ENCODE measurements around the gene KRTAP9-9.
"Not testable (repeated sequence)": the region's sequence is repeated elsewhere in the genome, so short reads cannot be mapped to it uniquely, and the experiment has no call there.

KRTAP9-9 gene

DNA sequence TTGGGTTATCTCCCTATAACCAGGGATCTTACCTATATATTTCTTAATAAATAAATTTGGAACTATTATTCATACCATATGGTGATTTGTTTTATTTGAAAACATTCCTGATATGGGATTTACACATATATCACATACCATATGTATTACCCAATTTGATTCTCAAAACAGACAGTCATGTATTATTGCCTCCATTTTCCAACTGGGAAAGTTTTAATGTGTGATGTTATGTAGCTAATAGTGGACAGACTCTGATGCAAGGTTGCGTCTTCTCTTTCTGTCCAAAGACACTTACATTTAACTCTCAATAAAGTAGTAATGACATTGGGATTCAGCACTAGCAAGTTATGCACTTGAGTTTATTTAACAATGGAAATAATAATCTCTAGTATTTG, 1.1 kb downstream of the KRTAP9-9 start:
- no peak overlapping the region for H3K4me3 ChIP-seq (replicated peaks in 1 of 2; ENCODE audit: low read depth in 2 of 2, low read length in 2 of 2)
- DNase-seq (ENCODE audit: low read depth in 2 of 2): no peak
- TF ChIP-seq, protein P1, sequence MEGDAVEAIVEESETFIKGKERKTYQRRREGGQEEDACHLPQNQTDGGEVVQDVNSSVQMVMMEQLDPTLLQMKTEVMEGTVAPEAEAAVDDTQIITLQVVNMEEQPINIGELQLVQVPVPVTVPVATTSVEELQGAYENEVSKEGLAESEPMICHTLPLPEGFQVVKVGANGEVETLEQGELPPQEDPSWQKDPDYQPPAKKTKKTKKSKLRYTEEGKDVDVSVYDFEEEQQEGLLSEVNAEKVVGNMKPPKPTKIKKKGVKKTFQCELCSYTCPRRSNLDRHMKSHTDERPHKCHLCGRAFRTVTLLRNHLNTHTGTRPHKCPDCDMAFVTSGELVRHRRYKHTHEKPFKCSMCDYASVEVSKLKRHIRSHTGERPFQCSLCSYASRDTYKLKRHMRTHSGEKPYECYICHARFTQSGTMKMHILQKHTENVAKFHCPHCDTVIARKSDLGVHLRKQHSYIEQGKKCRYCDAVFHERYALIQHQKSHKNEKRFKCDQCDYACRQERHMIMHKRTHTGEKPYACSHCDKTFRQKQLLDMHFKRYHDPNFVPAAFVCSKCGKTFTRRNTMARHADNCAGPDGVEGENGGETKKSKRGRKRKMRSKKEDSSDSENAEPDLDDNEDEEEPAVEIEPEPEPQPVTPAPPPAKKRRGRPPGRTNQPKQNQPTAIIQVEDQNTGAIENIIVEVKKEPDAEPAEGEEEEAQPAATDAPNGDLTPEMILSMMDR (IDR thresholded peaks at IDR 0.05; ENCODE audit: low read depth, low read length): no peak

DNA sequence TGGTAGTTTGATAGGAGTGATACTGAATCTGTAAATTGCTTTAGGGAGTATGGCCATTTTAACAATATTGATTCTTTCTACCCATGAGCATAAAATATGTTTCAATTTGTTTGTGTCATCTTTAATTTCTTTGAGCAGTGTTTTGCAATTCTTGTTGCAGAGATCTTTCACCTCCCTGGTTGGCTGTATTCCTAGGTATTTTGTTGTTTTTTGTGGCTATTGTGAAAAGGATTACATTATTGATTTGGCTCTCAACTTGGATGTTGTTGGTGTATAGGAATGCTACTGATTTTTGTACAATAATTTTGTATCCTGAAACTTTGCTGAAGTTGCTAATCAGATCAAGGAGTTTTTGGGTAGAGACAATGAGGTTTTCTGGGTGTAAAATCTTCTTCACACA, 3.2 kb downstream of the KRTAP9-9 start:
- H3K4me3 ChIP-seq (replicated peaks in 1 of 2; ENCODE audit: low read depth in 2 of 2, low read length in 2 of 2): no peak overlapping the region
- TF ChIP-seq, protein P1 (IDR thresholded peaks at IDR 0.05; ENCODE audit: low read depth, low read length): no peak
- no peak for DNase-seq (ENCODE audit: low read depth in 2 of 2)

DNA sequence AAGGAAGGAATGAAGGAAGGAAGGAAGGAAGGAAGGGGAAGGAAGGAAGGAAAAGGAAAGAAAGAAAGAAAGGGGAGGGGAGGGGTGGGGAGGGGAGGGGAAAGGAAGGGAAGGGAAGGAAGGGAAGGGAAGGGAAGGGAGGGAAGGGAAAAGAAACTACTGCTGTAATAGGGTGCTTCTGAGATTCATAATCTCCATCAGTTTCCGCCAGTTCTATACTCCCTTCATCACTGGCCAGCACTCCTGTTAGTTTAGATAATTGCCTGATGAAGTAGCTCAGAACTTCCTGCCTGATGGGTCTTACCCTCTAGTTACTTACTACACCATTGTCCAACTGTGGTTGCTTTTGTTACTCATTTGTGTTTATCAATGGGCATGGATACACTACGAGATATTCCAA, 8.0 kb downstream of the KRTAP9-9 start:
- TF ChIP-seq, protein P1 (IDR thresholded peaks at IDR 0.05; ENCODE audit: low read depth, low read length): no peak
- H3K4me3 ChIP-seq (replicated peaks in 1 of 2; ENCODE audit: low read depth in 2 of 2, low read length in 2 of 2): no peak overlapping the region
- no peak for DNase-seq (ENCODE audit: low read depth in 2 of 2)

DNA sequence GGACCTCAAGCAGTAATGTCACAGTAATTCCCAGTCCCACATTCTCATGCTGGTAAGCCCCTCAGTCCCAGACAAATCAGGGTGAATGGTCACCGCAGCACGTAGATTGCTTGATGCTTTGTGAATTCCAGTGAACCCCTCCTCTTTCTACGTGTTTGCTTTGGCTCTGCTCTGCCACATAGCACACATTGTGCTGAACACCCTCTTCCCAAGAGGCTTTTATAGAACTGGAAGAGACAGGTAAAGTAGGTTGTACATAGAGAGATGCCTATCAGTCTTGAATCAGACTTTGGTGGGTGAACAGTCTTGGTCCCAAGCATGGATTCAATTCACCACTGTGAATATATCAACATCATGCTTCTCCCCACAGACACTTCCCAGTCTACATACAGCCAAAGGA, 9.4 kb downstream of the KRTAP9-9 start:
- H3K4me3 ChIP-seq (replicated peaks in 1 of 2; ENCODE audit: low read depth in 2 of 2, low read length in 2 of 2): no peak overlapping the region
- DNase-seq (ENCODE audit: low read depth in 2 of 2): no peak
- TF ChIP-seq, protein P1 (IDR thresholded peaks at IDR 0.05; ENCODE audit: low read depth, low read length): no peak

DNA sequence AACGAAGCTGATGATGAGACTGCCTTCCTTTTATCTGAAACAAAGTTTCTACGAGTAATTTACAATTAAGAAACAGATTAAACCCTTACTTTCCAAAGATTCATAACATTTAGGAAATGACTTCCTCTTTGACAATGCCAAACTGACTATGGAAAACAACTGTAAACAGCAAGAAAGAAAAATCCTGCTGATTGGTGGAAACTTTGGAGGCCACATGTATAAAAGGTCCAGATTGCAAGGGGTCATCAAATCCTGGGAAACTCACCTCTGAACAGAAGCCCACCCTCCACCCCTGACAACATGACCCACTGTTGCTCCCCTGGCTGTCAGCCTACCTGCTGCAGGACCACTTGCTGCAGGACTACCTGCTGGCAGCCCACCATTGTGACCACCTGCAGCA, 9.9 kb downstream of the KRTAP9-9 start, which contains the start of gene KRTAP9-6:
Gene KRTAP9-6, plus strand, starts transcription at position 301 of the 400 bp plus-strand sequence. Its CDS starts 0 bp downstream, at position 301.
- no peak for DNase-seq (ENCODE audit: low read depth in 2 of 2)
- no peak within 1 kb of the TSS for H3K4me3 ChIP-seq (replicated peaks in 1 of 2; ENCODE audit: low read depth in 2 of 2, low read length in 2 of 2)
- TF ChIP-seq, protein P1 (IDR thresholded peaks at IDR 0.05; ENCODE audit: low read depth, low read length): no peak

DNA sequence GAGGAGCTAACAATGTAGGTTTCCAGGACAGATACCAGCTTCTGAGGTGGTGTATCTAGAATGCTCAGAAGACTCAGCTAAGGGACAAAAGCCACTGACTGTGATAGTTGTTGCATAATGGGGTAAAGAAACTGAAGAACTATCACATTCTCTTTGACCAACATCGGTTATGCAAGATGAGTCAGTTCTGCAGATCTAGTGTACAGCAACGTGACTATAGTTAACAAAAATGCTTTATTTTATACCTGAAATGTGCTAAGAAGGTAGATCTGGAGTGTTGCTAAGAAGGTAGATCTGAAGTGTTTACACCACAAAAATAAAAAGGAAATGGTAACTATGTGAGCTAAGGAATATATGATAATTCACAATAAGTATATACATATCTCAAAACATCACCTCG, 12.5 kb downstream of the KRTAP9-9 start:
- H3K4me3 ChIP-seq (replicated peaks in 1 of 2; ENCODE audit: low read depth in 2 of 2, low read length in 2 of 2): no peak overlapping the region
- DNase-seq (ENCODE audit: low read depth in 2 of 2): no peak
- TF ChIP-seq, protein P1 (IDR thresholded peaks at IDR 0.05; ENCODE audit: low read depth, low read length): no peak

DNA sequence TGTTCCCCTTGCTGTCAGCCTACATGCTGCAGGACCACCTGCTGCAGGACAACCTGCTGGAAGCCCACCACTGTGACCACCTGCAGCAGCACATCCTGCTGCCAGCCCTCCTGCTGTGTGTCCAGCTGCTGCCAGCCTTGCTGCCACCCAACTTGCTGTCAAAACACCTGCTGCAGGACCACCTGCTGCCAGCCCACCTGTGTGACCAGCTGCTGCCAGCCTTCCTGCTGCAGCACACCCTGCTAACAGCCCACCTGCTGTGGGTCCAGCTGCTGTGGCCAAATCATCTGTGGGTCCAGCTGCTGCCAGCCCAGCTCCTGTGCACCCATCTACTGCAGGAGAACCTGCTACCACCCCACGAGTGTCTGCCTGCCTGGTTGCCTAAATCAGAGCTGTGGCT, 16.1 kb downstream of the KRTAP9-9 start:
- H3K4me3 ChIP-seq (replicated peaks in 1 of 2; ENCODE audit: low read depth in 2 of 2, low read length in 2 of 2); DNase-seq (ENCODE audit: low read depth in 2 of 2): not testable (repeated sequence)

All from cardiac fibroblast (primary cell).